Measurements from ENCODE around the gene LRTM1. TPM values are rescaled to one million over a fixed set of nuclear protein-coding genes. Genes with fewer than 3 reads are reported as not detected.

LRTM1 gene
- total and polyA plus RNA-seq, 2 donors (not counting 3 experiments of a cell fraction or from before 2014, with no cell fraction given): not detected

DNA sequence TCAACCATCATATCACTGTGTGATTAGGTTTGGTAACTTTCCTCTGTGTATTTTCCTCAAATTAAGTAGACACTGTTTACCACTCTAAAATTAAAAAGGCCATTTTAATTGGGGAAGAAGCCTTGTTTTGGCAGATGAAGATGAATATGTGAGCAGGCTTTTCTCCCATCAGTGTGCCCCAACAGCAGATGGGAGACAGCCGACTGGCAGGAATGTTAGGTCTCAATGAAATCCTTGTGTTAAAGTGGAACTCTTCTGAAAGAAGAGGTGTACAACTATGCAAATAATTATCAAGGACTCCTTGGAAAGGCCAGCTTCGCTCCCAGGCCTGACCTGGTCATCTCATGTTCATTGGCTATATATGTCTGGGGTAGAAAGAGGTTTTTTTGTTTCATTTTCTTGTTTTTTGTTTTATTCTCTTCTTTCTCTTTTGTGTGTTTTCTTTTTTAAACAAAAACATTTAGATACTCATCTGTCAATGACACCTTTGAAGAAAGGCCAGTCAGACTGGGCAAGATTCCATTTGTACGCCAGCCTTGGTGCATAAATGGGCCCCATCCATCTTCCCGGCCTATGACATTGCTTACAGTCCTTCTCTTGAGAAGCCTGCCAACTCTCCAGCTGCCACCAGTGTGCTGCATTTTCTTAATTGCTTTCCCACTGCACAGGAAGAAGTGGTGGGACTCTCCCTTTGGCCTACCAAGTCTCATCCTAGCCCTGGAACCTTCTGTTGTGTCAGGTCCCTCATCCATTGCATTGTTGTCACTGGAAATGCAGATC lies 25.8 kb downstream of the LRTM1 start:
- BruUV-seq (replicated peaks): no TSS peak
- no peaks in the 10 kb centered on the region for H3K27me3 ChIP-seq (ENCODE audit: control insufficient read depth in 2 of 2, insufficient read depth in 2 of 2, low read length in 2 of 2)
- no peak overlapping the region for H3K27ac ChIP-seq (ENCODE audit: insufficient read depth, low read depth, low read length)
- no peaks in the 10 kb centered on the region for H4K20me1 ChIP-seq (replicated peaks; ENCODE audit: control insufficient read depth, extremely low read depth, insufficient read depth, low read length)
- no peak for DNase-seq (ENCODE audit: low read depth, low spot score)
- H2AFZ ChIP-seq (ENCODE audit: low read depth, low read length): no peak overlapping the region
- intact Hi-C loops (cut with micrococcal nuclease): no loop called here
- CTCF ChIA-PET: no interaction called here
- no peaks in the 10 kb centered on the region for H3K79me2 ChIP-seq (ENCODE audit: control insufficient read depth, insufficient read depth, low read length)
- H3K9ac ChIP-seq (replicated peaks; ENCODE audit: extremely low read depth, insufficient read depth, low read length): no peak overlapping the region
- H3K9me3 ChIP-seq (replicated peaks; ENCODE audit: control insufficient read depth, insufficient read depth, low read length): no peaks in the 10 kb centered on the region
- H3K4me2 ChIP-seq (ENCODE audit: insufficient read depth, low read length): no peak overlapping the region
- FAIRE-seq: no peak
- no peak overlapping the region for H3K4me3 ChIP-seq (replicated peaks in 1 of 3; ENCODE audit: insufficient read depth in 1 of 3, low read depth in 1 of 3, low read length in 3 of 3)
- POLR2A ChIA-PET: no interaction called here
- dilution Hi-C loops (cut with MboI; ENCODE audit: extremely low pct_ligation_motif_present, low sequenced_read_pairs): no loop called here
- no peaks in the 10 kb centered on the region for H3K36me3 ChIP-seq (ENCODE audit: control insufficient read depth in 2 of 2, extremely low read depth in 1 of 2, insufficient read depth in 2 of 2, low read length in 2 of 2)
- no peak for TF ChIP-seq POLR2A (IDR thresholded peaks at IDR 0.05; ENCODE audit: low read depth, low read length)
- no peak for TF ChIP-seq POLR2AphosphoS5 (IDR thresholded peaks at IDR 0.05; ENCODE audit: insufficient read depth, low read depth, low read length)
- no peak for TF ChIP-seq GATA2 (IDR thresholded peaks at IDR 0.05; ENCODE audit: insufficient read depth, insufficient read length, low read depth, low read length)
- TF ChIP-seq, protein P1, sequence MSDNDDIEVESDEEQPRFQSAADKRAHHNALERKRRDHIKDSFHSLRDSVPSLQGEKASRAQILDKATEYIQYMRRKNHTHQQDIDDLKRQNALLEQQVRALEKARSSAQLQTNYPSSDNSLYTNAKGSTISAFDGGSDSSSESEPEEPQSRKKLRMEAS (IDR thresholded peaks at IDR 0.05; ENCODE audit: insufficient read depth, insufficient read length): no peak
- TF ChIP-seq FOS (IDR thresholded peaks at IDR 0.05; ENCODE audit: borderline replicate concordance, insufficient read depth, low read length): no peak
- no peak for TF ChIP-seq JUN (IDR thresholded peaks at IDR 0.05; ENCODE audit: borderline replicate concordance, insufficient read depth, insufficient read length, low read depth)
- no peak for TF ChIP-seq MYC (IDR thresholded peaks at IDR 0.05; ENCODE audit: low read depth, low read length)
- TF ChIP-seq, protein P2, sequence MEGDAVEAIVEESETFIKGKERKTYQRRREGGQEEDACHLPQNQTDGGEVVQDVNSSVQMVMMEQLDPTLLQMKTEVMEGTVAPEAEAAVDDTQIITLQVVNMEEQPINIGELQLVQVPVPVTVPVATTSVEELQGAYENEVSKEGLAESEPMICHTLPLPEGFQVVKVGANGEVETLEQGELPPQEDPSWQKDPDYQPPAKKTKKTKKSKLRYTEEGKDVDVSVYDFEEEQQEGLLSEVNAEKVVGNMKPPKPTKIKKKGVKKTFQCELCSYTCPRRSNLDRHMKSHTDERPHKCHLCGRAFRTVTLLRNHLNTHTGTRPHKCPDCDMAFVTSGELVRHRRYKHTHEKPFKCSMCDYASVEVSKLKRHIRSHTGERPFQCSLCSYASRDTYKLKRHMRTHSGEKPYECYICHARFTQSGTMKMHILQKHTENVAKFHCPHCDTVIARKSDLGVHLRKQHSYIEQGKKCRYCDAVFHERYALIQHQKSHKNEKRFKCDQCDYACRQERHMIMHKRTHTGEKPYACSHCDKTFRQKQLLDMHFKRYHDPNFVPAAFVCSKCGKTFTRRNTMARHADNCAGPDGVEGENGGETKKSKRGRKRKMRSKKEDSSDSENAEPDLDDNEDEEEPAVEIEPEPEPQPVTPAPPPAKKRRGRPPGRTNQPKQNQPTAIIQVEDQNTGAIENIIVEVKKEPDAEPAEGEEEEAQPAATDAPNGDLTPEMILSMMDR (IDR thresholded peaks at IDR 0.05; ENCODE audit: extremely low read depth in 1 of 2, insufficient read depth in 1 of 2, low read depth in 1 of 2, low read length in 2 of 2): no peak
- no peak for TF ChIP-seq EZH2 (IDR thresholded peaks at IDR 0.05; ENCODE audit: borderline replicate concordance, low read depth, low read length, severe bottlenecking)
- no peaks in the 10 kb centered on the region for H3K9me1 ChIP-seq (replicated peaks; ENCODE audit: control insufficient read depth, extremely low read depth, insufficient read depth, low read length)
- H3K4me1 ChIP-seq (ENCODE audit: control insufficient read depth, extremely low read depth, insufficient read depth, low read length): no peaks in the 10 kb centered on the region
